Measurements from ENCODE around the gene SULT1A1. TPM values are rescaled to one million over a fixed set of nuclear protein-coding genes. Genes with fewer than 3 reads are reported as not detected.
"Not testable (repeated sequence)": the region's sequence is repeated elsewhere in the genome, so short reads cannot be mapped to it uniquely, and the experiment has no call there.

SULT1A1 gene
- total and polyA plus RNA-seq, 2 donors (not counting 1 experiment from before 2014, with no cell fraction given) = 4.2 to 7.1 TPM

GRCh38 chr16:28613912-28614311, 4.1 kb upstream of the SULT1A1 start:
- DNase-seq; H3K4me2 ChIP-seq (replicated peaks; ENCODE audit: low read depth, low read length, poor library complexity, severe bottlenecking); H3K9me3 Mint-ChIP-seq (ENCODE audit: insufficient read depth); ATAC-seq (ENCODE audit: low read depth); H3K27me3 ChIP-seq (replicated peaks in 1 of 4; ENCODE audit: control extremely low read depth in 1 of 4, control insufficient read depth in 3 of 4, insufficient read depth in 4 of 4, low read length in 3 of 4); H3K4me1 ChIP-seq (ENCODE audit: control insufficient read depth in 2 of 2, insufficient read depth in 2 of 2, low read length in 2 of 2); H3K4me3 Mint-ChIP-seq; H3K36me3 ChIP-seq (replicated peaks in 1 of 2; ENCODE audit: control extremely low read depth in 1 of 2, control insufficient read depth in 1 of 2, extremely low read depth in 1 of 2, insufficient read depth in 2 of 2, low read length in 1 of 2); POLR2A ChIA-PET; H3K4me3 ChIP-seq (ENCODE audit: control extremely low read depth in 1 of 5, extremely low read depth in 1 of 5, insufficient read depth in 1 of 5, low read depth in 2 of 5, low read length in 4 of 5); CTCF ChIA-PET; H3K27ac ChIP-seq (ENCODE audit: low read length in 2 of 2); H3K9me3 ChIP-seq (ENCODE audit: control extremely low read depth in 1 of 3, control insufficient read depth in 2 of 3, insufficient read depth in 1 of 3, low read length in 2 of 3); intact Hi-C loops (cut with micrococcal nuclease); H3K27ac Mint-ChIP-seq; H3K27me3 Mint-ChIP-seq; H3K4me1 Mint-ChIP-seq; H4K20me1 ChIP-seq (ENCODE audit: control insufficient read depth, insufficient read depth, low read length, poor library complexity, severe bottlenecking); H3K9ac ChIP-seq (ENCODE audit: low read length); H3K79me2 ChIP-seq (ENCODE audit: control insufficient read depth, insufficient read depth, low read length); H2AFZ ChIP-seq (ENCODE audit: insufficient read depth, low read depth, low read length, poor library complexity, severe bottlenecking): not testable (repeated sequence)
- WGBS (ENCODE audit: insufficient coverage) = no CpG with 5 or more reads among the region's 26 CpGs

- H3K27ac Mint-ChIP-seq; CTCF ChIA-PET; H3K36me3 ChIP-seq (replicated peaks in 1 of 2; ENCODE audit: control extremely low read depth in 1 of 2, control insufficient read depth in 1 of 2, extremely low read depth in 1 of 2, insufficient read depth in 2 of 2, low read length in 1 of 2); H3K4me2 ChIP-seq (replicated peaks; ENCODE audit: low read depth, low read length, poor library complexity, severe bottlenecking); H3K9me3 ChIP-seq (ENCODE audit: control extremely low read depth in 1 of 3, control insufficient read depth in 2 of 3, insufficient read depth in 1 of 3, low read length in 2 of 3); POLR2A ChIA-PET; H3K27ac ChIP-seq (ENCODE audit: low read length in 2 of 2); H3K79me2 ChIP-seq (ENCODE audit: control insufficient read depth, insufficient read depth, low read length); H3K27me3 Mint-ChIP-seq; intact Hi-C loops (cut with micrococcal nuclease); H2AFZ ChIP-seq (ENCODE audit: insufficient read depth, low read depth, low read length, poor library complexity, severe bottlenecking); H3K4me3 ChIP-seq (ENCODE audit: control extremely low read depth in 1 of 5, extremely low read depth in 1 of 5, insufficient read depth in 1 of 5, low read depth in 2 of 5, low read length in 4 of 5); H3K4me1 ChIP-seq (ENCODE audit: control insufficient read depth in 2 of 2, insufficient read depth in 2 of 2, low read length in 2 of 2); H3K4me1 Mint-ChIP-seq; DNase-seq; H3K27me3 ChIP-seq (replicated peaks in 1 of 4; ENCODE audit: control extremely low read depth in 1 of 4, control insufficient read depth in 3 of 4, insufficient read depth in 4 of 4, low read length in 3 of 4); H3K9ac ChIP-seq (ENCODE audit: low read length); H3K9me3 Mint-ChIP-seq (ENCODE audit: insufficient read depth); H4K20me1 ChIP-seq (ENCODE audit: control insufficient read depth, insufficient read depth, low read length, poor library complexity, severe bottlenecking); H3K4me3 Mint-ChIP-seq: not testable (repeated sequence)
- no CpG with 5 or more reads among the region's 17 CpGs for WGBS (ENCODE audit: insufficient coverage)
- peak; percentile 78 for ATAC-seq (ENCODE audit: low read depth)
Measured at GRCh38 chr16:28612359-28613280, 2.8 kb upstream of the SULT1A1 start.
